ENCODE measurements around the gene SLC47A2.

The SLC47A2 gene

GRCh38 chr17:19661121-19661520 lies 55.3 kb downstream of the SLC47A2 start:
- DNase-seq, result no peak

DNA sequence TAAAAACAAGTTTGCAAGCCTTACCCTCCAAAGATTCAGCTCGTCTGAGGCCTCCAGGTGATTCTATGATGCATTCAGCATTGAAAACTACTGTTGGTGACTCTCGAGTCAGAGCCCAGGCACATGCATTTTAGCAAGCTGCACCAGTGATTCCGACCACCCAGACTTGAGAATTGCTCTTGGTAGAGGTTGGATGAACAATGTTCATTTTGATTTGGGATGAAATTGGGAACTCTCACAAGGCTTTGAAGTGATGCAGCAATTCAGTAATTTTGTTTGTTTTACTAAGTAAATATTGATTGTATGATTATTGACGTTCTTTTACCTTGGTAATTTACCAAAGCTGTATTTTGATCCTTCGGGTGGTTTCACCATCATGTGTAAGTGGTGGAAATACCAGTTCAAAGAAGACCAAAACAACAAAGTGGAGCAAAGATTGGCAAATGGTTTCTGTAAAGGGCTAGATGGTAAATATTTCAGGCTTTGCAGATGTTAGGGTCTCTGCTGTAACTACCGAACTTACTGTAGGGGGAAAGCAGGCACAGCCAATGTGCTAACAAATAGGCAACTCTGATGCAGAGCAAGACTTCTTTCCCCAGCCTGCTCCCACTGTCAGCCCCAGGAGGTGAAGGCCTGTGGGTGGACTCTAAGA lies 56.0 kb downstream of the SLC47A2 start:
- no peak for DNase-seq

- DNase-seq, result no peak
These were observed 56.8 kb downstream of the SLC47A2 start for GRCh38 chr17:19659366-19660177.

- no peak for DNase-seq
These were observed 59.4 kb downstream of the SLC47A2 start for GRCh38 chr17:19656851-19657581.

DNA sequence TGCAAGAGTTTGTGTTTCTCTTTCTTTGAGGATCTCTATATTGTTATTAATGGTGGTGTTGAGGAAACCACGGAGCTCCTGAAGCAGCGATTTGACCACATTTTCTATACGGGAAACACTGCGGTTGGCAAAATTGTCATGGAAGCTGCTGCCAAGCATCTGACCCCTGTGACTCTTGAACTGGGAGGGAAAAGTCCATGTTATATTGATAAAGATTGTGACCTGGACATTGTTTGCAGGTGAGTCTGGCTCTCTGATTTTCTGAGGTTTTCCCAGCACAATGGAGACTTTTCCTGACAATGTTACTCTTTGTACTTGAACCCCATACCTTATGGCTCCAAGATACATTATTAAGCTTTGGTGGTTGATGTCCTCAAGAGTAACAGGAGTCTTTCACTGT lies 60.0 kb downstream of the SLC47A2 start:
- no peak for DNase-seq

DNA sequence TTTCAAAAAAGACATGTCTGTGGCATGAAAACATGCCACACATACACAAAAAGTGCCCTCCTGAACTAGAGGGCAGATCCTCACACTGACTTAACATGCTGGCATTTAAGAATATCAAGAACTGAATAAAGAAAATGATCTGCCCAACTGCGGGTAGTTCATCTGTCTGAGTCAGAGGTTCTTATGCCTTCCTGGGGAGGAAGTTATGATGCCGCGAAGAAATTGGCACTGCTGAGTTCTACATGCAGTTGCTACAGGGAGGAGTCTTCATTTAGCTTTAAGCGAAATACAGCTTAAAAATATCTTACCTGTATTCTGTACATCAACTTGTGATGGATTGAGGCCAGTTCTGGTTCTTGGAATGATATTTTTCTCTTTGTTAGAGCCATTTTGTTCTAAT lies 61.5 kb downstream of the SLC47A2 start:
- no peak for DNase-seq

GRCh38 chr17:19654342-19654886 lies 62.0 kb downstream of the SLC47A2 start:
- no peak for DNase-seq

DNA sequence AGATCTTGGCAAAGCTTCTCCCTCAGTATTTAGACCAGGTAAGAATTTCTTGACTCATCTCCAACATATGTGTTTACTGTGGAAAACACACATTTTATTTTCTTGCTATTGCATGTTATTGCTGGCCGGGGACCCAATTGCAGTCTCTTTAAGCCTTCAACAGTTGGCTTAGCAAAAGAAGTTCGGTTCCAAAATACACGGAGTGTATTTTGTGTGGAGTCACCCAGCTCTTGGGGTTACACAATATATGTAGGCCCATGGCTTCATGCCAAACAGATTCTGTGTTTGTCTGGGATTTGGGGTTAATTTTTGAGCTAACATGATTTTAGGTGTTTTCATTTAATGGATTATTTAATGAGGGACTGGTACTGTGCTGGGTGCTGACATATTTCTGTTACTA lies 63.8 kb downstream of the SLC47A2 start:
- no peak for DNase-seq

GRCh38 chr17:19651451-19652238 lies 64.7 kb downstream of the SLC47A2 start:
- no peak for DNase-seq

- DNase-seq, result no peak
These were observed 65.6 kb downstream of the SLC47A2 start for GRCh38 chr17:19650826-19651225.

- no peak for DNase-seq
These were observed 67.2 kb downstream of the SLC47A2 start for GRCh38 chr17:19649274-19649541.

DNA sequence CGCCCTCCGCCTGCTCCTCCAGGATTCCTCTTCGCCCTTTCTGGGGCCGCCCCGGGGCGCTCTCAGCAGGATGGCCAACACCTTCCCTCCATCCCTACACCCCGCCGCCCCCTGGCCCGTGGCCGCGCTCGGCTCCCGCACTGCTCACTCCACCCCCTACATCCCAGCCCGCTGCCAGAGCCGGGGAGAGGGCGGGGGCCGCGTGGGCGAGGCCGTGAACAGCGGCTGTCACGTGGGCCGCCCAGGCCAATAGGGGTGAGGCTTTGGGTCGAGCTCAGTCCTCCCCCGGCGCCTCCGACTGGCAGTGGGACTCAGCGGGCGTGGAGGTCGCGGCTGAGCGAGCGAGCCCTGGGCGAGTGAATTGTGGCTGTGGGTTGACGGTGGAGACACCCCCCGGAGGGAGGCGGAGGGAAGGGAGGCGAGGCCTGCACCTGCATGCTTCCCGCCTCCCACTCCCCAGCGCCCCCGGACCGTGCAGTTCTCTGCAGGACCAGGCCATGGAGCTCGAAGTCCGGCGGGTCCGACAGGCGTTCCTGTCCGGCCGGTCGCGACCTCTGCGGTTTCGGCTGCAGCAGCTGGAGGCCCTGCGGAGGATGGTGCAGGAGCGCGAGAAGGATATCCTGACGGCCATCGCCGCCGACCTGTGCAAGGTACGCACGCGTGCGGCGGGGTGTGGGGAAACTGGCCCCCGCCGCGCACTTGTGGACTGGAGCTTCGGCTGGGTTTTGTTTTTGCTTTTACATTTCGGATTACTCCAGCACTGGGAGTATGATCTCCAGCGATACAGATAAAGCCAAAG lies 67.7 kb downstream of the SLC47A2 start, which contains the start of gene ALDH3A2:
Gene ALDH3A2, plus strand, starts transcription at position 277 of the 799 bp plus-strand sequence. Its CDS starts 221 bp downstream, at position 498.
- DNase-seq, result peak; percentile 97

DNA sequence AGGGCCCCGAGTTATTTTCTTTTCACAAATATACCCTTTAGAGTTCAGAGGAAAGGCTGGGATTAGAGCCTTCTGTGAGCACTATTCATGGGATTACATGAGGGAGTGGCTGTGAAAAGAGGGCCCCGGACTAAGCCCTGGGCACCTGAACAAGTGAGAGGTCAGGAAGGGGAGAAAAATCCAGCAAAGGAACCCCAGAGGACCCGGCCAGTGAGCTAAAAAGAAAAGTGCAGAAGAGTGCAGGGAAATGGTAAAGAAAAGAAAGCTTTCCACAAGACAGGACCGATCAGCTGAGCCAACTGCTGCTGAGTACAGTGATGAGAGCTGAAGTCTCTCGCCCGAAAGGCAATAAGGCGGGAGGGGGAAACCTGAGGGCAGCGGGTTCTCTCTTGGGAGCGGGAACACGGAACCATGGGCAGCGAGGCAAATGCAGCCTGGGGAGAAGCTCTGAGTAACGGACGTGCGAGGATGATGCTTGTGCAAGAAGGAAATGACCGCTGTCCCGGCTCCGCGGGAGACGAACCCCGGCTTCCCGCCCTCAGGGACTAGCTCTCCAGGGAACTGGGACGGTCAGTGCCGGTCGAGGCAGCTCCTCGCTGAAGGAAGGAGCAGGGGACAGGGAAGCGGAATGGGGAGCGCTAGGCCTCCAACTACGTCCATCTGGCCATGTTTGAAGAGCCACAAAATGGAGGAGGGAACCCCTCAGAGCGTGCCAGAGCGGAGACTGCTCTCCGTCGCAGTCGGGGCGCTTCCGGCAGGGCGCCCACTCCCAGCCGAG lies 68.5 kb downstream of the SLC47A2 start:
- DNase-seq, result peak; percentile 86

DNA sequence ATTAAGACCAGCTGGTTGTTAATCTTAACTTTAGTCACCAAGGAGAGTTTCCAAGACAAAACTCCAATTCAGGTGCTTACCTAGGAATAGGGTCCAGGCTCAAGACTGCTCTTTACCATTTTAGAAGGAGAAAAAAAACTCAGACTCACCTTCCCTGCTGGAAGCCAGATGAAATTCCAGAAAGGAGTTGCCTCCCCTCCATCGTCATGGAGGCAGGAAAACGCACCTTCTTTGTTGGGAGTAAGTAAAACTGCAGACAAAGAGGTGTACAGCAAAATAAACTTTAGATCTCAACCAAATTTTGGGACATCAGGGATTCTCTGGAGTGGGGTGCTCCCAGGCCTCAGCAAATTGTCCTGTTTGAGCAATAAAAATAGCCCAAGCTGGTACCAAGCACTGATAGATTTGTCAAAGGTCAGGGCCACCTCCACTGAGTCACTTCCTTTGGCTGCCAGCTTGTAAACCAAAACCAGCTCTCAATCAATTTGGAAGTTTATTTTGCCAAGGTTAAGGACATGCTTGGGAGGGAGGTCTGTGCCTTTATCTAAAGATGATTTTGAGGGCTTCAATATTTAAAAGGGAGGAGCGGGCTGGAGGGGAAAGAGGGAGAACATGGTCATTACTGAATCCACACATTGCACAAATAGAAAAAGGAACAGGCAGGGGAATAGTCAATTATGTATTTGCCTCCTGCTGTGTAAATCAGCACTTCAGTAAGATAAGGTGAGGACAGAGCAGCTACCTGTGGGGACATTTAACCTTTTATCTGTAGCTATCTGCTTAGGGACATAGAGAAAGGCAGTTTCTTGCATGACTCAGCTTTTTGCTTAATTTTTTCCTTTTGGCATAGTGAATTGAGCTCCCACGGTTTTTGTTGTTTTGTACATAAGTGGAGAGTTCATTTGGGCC lies 69.3 kb downstream of the SLC47A2 start:
- DNase-seq, result peak; percentile 58

GRCh38 chr17:19645734-19646201 lies 70.6 kb downstream of the SLC47A2 start:
- DNase-seq, result peak; percentile 69

DNA sequence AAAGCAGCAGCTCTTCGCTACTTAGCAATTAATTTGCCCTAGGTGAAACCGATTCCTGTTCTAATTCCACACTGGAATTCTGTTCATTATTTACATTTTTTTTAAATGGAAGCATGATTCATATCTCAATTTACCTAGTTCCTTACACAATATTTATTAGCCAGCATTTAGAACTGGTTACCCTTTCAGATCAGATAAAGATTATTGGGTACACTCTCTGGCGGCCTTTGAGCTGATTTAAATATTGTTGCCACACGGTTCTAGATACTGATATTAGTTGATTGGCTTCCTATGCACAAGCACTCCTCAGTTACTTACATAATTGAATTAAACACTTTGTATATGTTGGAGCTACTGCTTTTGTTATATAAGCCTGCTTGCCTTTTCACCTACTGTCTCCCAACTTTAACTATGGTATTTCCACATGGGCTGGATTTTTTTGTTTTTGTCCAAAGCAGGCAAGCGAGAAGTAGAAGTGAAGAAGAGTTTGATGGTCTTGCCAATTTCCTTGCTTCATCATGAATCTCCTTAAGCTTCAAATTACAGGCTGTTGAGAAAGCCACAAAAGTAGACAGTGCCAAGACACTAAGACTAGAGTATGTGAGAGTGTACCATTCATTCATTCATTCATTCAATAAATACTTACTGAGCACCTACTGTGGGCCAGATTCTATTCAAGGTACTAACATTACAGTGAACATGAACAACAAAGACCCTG lies 71.7 kb downstream of the SLC47A2 start:
- no peak for DNase-seq

DNA sequence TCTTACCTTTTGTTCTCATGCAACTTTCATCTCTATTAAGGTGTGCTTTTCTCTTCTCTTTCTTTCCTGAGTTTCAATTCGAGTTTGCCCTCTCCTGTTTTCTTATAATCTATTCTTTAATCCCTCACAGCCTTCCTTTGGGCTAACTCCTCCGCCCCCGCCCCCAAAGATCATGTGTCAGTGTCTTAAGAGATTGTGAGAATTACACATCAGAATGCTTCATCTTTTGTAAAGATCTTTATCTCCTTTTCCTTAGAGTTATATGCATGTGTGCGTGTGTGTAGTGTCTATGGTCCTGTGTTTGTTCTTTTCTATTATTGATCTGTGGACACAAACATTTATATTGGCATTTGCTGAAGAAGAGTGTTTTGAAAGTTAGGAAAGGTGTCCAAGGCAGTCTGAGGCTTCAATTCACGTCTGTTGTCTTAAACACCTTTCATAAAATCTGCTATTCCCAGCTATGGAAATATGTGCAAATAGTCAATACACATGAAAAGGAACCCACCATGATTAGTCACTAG lies 74.0 kb downstream of the SLC47A2 start:
- peak; percentile 16 for DNase-seq

GRCh38 chr17:19641687-19642372 lies 74.6 kb downstream of the SLC47A2 start:
- peak; percentile 28 for DNase-seq

All from inflammatory macrophage treated with lipopolysaccharide for 4 hours (primary cell).